ENCODE data around the gene CAPN5.

GRCh38 chr11:77152846-77153245, 86.1 kb downstream of the CAPN5 start:
- TF ChIP-seq EZH2 (IDR thresholded peaks at IDR 0.05; ENCODE audit: low read length, missing control alignments) (no peak), CTCF (conservative IDR thresholded peaks at IDR 0.05 in 1 of 2, IDR thresholded peaks at IDR 0.05 in 1 of 2; ENCODE audit: low read depth in 1 of 2, low read length in 2 of 2) (no peak)

Measured in fibroblast of lung (primary cell).